SH-SY5Y (cell line): ENCODE data around the gene TCF25.

Experiments used
- GATA2 ChIP-seq: IDR thresholded peaks from 2 replicates; pipeline ENCODE4 v1.6.1; 2011; ENCODE audit warnings: mild to moderate bottlenecking, low read depth, low read length
- GATA3 ChIP-seq: IDR thresholded peaks from 2 replicates; pipeline ENCODE4 v1.6.1; 2011; ENCODE audit warnings: low read depth, mild to moderate bottlenecking, low read length, moderate library complexity

Gene TCF25

DNA sequence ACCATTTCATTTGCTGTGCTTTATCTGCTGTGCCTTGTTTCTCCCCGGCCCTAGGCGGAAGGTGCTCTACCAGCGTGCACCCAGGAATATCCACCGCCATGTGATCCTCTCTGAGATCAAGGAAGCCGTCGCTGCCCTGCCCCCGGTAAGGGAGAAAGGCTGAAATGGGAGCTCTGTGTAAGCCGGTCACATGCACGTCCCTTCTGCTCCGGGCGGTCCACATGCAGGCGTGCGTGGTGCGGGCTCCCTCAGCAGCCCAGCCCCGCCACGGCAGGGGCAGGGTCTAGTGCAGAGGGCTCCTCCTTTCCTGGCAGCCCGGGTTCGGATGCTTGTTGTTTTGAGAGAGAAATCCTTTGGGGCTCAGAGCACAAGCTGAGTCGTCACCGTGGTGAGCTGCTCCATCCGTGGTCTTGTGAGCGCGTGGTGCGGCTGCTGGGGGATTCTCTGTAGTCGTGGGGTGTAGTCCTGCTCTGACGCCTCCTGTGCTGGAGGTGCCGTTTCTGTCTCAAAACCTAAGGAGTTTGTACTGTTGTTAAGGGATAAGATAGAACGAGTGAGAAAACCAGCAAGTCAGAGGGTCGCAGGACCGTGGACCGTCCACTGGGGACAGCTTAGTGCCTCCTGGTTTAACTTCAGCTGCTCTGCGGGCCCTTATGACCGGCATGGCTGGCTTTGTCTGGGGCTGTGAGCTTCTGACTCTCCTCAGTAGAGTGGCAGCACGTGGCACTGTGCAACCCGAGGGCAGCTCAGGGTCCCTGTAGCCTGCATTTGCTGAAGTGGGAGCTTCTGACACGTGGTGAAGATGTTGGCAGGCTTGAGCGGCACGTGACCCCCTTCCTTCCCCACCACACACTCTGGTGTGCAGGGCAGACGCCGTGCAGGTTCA lies 33.0 kb downstream of the TCF25 start:
- TF ChIP-seq GATA3 (no peak), GATA2 (no peak)

GRCh38 chr16:89907055-89907814 lies 33.8 kb downstream of the TCF25 start:
- TF ChIP-seq GATA3: no peak
- no peak for TF ChIP-seq GATA2

DNA sequence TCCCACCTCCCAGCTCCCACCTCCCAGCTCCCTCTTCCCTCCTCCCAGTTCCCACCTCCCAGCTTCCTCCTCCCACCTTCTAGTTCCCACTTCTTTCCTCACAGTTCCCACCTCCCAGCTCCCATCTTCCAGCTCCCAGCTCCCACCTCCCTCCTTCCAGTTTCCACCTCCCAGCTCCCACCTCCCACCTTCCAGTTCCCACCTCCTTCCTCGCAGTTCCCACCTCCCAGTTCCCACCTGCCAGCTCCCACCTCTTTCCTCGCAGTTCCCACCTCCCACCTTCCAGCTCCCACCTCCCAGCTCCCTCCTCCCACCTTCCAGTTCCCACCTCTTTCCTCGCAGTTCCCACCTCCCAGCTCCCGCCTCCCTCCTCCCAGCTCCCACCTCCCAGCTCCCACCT lies 34.8 kb downstream of the TCF25 start:
- TF ChIP-seq GATA2 (no peak), GATA3 (no peak)

- TF ChIP-seq GATA3: no peak
Measured at GRCh38 chr16:89909777-89910716, 36.7 kb downstream of the TCF25 start.

GRCh38 chr16:89910717-89911354 lies 37.4 kb downstream of the TCF25 start:
- TF ChIP-seq GATA2 (no peak), GATA3 (no peak)

DNA sequence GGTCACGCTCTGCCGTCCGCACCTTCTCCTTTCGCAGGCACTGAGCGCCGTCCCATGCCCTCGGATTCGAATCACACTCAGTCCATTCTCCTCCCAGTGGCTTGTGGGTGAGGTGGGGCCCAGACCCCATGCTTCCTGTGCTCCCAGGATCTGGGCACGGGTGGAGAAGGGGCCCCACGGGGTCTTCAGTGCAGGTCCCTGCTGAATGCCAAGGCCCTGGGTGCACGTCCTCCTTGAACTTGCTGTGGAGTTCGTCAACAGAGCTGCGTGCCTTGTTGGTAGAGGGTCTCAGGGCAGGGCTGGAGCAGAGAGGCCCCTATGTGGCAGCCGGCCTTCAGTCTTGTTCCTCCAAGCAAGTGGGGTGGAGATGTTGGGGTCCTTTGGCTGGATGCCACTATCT lies 38.0 kb downstream of the TCF25 start:
- TF ChIP-seq GATA2: no peak
- TF ChIP-seq GATA3: no peak

GRCh38 chr16:89912143-89912542 lies 38.8 kb downstream of the TCF25 start:
- TF ChIP-seq GATA3: no peak
- no peak for TF ChIP-seq GATA2

DNA sequence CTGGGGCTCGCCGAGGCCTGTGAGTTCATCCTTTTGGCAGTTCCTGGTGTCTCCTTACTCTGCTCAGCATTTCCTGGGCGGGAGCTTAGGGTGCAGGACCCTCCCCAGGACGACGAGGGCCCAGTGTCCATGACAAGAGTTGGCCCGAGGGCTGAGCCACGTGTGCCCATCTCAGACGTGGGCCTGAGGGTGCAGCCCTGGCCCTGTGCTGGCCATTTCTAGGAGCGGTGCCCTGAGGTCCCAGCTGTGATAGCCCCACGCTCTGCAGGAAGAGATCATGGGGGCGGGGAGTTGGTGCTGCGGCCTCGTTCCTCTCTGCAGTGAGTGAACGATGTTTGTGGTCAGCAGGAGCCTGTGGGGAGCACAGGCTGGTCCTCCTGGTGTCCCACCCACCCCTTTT lies 39.2 kb downstream of the TCF25 start:
- TF ChIP-seq GATA2 (no peak), GATA3 (no peak)

DNA sequence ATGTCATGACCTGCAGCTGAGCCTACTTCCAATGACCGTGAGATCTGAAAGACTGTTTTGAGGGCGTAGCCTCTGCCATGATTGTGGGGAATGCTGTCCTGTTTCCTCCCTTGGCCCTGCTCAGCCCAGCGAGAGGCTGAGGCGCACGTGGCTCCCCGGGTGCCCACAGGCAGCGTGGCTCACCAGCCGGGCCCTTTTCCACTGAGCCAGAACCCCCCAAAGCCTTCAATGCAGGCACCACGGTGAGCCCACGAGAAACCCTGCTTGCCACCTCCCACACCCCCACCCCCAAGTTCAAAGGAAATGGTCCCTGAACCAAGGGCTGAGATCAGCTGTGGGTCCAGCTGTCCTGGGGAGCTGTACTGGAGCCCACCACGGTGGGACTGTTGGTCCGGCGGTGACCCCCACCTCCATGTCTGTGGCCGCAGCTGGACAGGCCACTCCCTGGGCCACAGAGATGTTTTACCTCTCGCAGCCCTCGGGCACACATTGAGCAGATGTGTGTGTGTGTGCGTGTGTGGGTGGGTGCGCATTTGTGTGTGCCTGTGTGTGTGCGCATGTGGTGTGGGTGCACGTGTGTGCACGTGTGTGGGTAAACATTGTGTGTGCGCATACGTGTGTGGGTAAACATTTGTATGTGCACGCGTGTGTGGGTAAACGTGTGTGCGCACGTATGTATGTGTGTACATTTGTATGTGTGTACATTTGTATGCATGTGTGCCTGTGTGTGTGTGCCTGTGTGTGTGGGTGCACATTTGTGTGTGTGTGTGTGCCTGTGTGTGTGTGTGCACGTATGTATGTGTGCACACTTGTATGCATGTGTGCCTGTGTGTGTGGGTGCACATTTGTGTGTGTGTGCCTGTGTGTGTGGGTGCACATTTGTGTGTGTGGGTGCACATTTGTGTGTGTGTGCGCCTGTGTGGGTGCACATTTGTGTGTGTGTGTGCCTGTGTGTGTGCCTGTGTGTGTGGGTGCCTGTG lies 40.3 kb downstream of the TCF25 start:
- TF ChIP-seq GATA2: no peak
- no peak for TF ChIP-seq GATA3

- TF ChIP-seq GATA2 (no peak), GATA3 (no peak)
Measured at GRCh38 chr16:89915303-89916232, 42.2 kb downstream of the TCF25 start.

DNA sequence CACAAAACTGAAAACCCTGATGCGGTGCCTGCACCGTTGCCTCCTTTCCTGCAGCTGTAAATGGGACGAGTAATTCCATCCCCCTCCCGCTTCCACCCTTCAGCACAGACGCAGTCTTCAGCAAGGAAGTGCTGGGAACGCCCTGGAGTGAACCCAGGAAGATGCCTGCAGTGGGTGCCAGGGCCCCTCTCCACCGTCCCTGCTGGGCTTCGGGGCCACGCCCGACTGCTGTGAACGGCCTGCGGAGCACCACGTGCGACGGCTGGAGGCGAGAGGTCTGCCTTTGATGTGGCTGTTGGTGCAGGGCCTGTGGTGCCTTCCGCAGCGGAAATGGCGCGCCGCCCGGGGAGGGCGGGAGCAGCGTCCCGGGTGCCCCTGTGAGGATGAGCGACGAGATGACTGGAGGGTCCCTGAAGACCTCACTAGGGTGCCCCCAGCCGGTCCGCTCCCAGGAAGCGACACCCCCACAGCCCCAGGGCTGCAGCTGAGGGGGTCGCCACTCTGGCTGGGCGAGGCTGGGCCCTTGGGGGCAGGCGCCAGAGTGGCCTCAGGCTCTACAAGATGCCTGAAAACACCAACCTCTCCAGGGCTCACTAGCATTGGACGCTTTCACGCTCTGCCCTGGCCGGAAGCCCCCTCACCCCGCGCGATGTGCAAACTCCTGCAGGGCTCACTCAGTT lies 44.5 kb downstream of the TCF25 start:
- TF ChIP-seq GATA2 (no peak), GATA3 (no peak)
